ENCODE results near the gene TOMM34. TPM values are rescaled to one million over a fixed set of nuclear protein-coding genes. Genes with fewer than 3 reads are reported as not detected.

Gene TOMM34
- total RNA-seq, 1 donor from 2014 or later, result 9.1 TPM

GRCh38 chr20:44897133-44897532, 63.1 kb downstream of the TOMM34 start:
- DNase-seq (ENCODE audit: low spot score), result no peak

- no peak for DNase-seq (ENCODE audit: low spot score)
Observed at GRCh38 chr20:44896583-44896982, 63.6 kb downstream of the TOMM34 start.

- DNase-seq (ENCODE audit: low spot score), result no peak
Observed at GRCh38 chr20:44894959-44895358, 65.2 kb downstream of the TOMM34 start.

Other genes starting within 250 kb of the TOMM34 start
- 51.5 TPM for gene CCN5, start 245.0 kb downstream of the TOMM34 start, total RNA-seq
- 3.1 TPM for gene KCNK15, start 214.5 kb downstream of the TOMM34 start, total RNA-seq
- 0.29 TPM for gene RIMS4, start 149.9 kb downstream of the TOMM34 start, total RNA-seq
- 182 TPM for gene YWHAB, start 74.7 kb downstream of the TOMM34 start, total RNA-seq
- 10.1 TPM for gene PABPC1L, start 50.3 kb downstream of the TOMM34 start, total RNA-seq
- gene STK4, start 6.1 kb upstream of the TOMM34 start, total RNA-seq, result 34.4 TPM
- not detected for gene KCNS1, start 140.7 kb upstream of the TOMM34 start, total RNA-seq
- gene WFDC5, start 154.8 kb upstream of the TOMM34 start, total RNA-seq, result not detected
- gene WFDC12, start 164.1 kb upstream of the TOMM34 start, total RNA-seq, result not detected
- gene PI3, start 214.5 kb upstream of the TOMM34 start, total RNA-seq, result not detected
- gene SEMG1, start 246.6 kb upstream of the TOMM34 start, total RNA-seq, result not detected

Measured in mesenteric fat pad (tissue), 1 donor.